HG03064 (cell line): ENCODE results near the gene DNAJC24.

Experiments used
- ATAC-seq: cut with Tn5 transposase; IDR thresholded peaks from one replicate; pipeline ENCODE4 v1.9.1; 2021; ENCODE audit warnings: low read depth; ENCODE audit not compliant: unreplicated experiment

The DNAJC24 gene

DNA sequence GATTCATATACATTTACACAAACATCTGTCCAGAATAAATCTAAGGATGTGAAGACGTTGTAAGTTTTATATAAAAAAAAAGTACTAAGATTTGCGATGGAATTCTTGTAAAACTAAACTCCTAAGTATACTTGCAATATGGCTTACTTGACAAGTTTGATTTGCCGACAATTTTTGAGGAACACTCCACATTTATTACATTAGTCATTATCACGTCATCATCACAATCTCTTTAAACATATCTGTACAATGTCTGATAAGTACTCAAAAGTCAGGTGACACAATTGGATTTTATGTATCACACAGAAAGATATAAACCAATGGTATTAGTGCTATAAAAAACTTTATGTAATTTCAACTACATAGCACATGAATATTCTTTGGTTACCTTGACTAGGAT lies 109.4 kb downstream of the DNAJC24 start:
- no peak for ATAC-seq

DNA sequence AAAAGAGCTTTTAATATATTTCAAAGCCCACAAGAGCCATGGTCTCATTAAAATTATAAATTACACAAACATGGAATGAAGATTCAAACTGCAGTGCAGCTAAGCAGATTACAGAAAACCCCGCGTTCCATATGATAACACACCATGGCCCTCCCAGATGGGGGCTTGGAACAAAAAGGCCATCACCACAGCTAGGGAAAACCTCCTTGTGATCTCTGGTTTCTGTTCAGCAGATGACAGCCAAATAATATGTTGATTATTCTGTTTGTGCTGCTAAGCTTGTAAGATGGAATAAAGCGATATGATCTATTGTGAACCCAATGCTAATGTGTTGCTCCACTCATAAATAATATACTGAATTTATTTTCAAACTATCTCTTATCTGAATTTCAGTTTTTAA lies 111.3 kb downstream of the DNAJC24 start:
- no peak for ATAC-seq
